Measurements from ENCODE around the gene DMD.
"Not testable (repeated sequence)": the region's sequence is repeated elsewhere in the genome, so short reads cannot be mapped to it uniquely, and the experiment has no call there.

DMD gene

DNA sequence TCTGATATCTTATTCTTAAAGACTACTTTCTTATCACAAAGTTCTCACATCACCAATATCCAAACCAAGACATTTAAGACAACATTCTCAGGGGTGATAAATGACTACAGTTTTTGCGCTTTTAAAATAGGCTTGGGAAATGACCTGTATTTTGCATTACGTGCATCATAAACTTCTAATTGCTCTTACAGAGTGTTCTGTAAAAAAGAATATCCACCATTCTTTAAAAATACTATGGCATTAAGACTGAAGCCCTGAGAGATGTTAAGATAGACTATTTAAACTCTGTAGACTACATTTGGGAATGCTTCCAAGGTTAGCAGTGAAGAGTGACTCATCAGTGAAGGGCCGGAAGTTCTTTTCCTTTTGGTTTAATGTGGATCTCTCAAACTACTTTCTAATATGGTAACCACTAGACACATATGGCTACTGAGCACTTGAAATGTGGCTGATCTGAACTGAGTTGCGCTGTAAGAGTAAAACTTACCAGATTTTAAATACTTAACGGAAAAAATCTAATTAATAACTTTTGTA, 1620.7 kb downstream of the DMD start:
- DNase-seq (ENCODE audit: low read depth in 2 of 2) = peak; percentile 63
- H3K4me3 ChIP-seq (replicated peaks in 1 of 2; ENCODE audit: low read depth in 2 of 2, low read length in 2 of 2) = no peak overlapping the region
- TF ChIP-seq, protein P1, sequence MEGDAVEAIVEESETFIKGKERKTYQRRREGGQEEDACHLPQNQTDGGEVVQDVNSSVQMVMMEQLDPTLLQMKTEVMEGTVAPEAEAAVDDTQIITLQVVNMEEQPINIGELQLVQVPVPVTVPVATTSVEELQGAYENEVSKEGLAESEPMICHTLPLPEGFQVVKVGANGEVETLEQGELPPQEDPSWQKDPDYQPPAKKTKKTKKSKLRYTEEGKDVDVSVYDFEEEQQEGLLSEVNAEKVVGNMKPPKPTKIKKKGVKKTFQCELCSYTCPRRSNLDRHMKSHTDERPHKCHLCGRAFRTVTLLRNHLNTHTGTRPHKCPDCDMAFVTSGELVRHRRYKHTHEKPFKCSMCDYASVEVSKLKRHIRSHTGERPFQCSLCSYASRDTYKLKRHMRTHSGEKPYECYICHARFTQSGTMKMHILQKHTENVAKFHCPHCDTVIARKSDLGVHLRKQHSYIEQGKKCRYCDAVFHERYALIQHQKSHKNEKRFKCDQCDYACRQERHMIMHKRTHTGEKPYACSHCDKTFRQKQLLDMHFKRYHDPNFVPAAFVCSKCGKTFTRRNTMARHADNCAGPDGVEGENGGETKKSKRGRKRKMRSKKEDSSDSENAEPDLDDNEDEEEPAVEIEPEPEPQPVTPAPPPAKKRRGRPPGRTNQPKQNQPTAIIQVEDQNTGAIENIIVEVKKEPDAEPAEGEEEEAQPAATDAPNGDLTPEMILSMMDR (IDR thresholded peaks at IDR 0.05; ENCODE audit: low read depth, low read length) = no peak

DNA sequence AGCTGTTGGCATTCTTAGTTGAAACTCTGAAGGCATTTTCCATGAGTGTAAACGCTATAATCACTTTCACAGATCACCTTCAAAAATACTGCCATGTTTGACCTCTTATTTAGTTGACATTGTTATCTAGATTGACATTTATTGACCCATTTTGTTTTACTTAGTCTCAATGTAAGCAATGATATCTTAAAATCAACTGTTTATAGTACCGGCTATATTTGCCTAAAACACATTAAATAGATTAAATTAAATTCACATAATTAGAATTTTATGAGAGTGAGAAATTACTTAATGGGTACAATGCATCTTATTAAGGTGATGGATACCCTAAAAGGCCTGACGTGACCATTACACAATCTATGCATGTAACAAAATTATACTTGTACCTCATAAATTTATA, 1621.8 kb downstream of the DMD start:
- TF ChIP-seq, protein P1 (IDR thresholded peaks at IDR 0.05; ENCODE audit: low read depth, low read length) = no peak
- H3K4me3 ChIP-seq (replicated peaks in 1 of 2; ENCODE audit: low read depth in 2 of 2, low read length in 2 of 2) = no peak overlapping the region
- DNase-seq (ENCODE audit: low read depth in 2 of 2) = no peak

DNA sequence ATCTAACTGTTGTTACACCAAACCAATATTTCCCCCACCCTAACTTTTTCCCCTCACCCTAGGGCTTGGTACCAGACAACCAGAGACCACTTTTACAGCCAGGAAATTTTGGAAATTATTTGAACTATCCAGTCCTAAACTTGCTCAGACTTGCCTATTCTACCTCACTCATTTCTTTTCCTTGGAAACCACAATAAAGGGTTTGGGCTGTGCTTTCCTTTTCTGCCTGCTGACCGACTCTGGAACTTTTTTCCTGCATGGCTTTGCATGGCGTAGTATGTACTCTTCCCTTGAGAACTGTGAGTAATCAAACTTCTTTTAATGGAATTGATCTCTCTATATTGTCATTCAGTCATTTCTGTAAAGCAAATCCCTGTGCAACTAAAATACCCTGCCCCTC, 1623.0 kb downstream of the DMD start:
- TF ChIP-seq, protein P1 (IDR thresholded peaks at IDR 0.05; ENCODE audit: low read depth, low read length) = no peak
- DNase-seq (ENCODE audit: low read depth in 2 of 2) = no peak
- H3K4me3 ChIP-seq (replicated peaks in 1 of 2; ENCODE audit: low read depth in 2 of 2, low read length in 2 of 2) = no peak overlapping the region

DNA sequence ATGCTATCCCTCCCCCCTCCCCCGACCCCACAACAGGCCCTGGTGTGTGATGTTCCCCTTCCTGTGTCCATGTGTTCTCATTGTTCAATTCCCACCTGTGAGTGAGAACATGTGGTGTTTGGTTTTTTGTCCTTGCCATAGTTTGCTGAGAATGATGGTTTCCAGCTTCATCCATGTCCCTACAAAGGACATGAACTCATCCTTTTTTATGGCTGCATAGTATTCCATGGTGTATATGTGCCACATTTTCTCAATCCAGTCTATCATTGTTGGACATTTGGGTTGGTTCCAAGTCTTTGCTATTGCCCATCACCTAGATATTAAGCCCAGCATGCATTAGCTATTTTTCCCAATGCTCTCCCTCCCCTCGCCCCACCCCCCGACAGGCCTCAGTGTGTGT, 1627.5 kb downstream of the DMD start:
- not testable (repeated sequence) for DNase-seq (ENCODE audit: low read depth in 2 of 2); H3K4me3 ChIP-seq (replicated peaks in 1 of 2; ENCODE audit: low read depth in 2 of 2, low read length in 2 of 2)

DNA sequence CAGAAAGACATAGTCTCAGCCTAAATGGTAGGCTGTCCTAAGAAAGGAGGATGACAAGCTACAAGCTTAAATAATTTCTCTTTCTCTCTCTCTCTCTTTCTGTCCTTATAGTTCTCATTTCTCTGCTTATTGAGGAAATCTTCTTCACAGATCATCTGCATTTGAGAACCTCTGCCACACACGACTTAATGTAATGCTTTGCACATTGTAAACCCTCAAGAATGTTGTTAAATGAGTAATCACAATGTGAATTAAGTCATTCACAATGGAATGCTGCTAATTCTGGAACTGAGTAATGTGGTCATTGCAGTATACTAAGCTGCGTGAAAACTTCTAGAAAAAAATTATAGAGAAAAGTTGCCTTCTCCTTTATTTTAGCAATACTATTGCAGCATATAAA, 1630.6 kb downstream of the DMD start:
- H3K4me3 ChIP-seq (replicated peaks in 1 of 2; ENCODE audit: low read depth in 2 of 2, low read length in 2 of 2) = no peak overlapping the region
- TF ChIP-seq, protein P1 (IDR thresholded peaks at IDR 0.05; ENCODE audit: low read depth, low read length) = no peak
- peak; percentile 53 to 61 for DNase-seq (ENCODE audit: low read depth in 2 of 2)

DNA sequence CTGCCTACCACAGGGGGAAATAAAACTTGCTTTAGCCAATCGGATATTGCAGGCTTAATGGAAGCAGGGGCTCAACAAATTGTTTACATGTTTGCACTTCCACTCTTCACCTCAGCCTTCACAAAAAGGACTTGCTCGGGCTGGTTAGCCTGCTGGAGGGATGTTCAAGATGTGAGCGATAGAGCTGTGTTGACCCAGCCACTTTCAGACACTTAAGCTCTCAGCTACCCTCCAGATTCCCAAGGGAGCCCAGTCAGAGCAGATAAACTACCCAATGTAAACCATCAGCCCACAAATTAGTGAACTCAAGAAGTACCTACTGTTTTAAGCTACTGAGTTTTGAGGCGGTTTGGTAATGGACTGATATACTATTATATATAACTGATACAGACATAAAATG, 1631.1 kb downstream of the DMD start:
- TF ChIP-seq, protein P1 (IDR thresholded peaks at IDR 0.05; ENCODE audit: low read depth, low read length) = no peak
- DNase-seq (ENCODE audit: low read depth in 2 of 2) = peak in 1 of 2 donors; percentile 23
- no peak overlapping the region for H3K4me3 ChIP-seq (replicated peaks in 1 of 2; ENCODE audit: low read depth in 2 of 2, low read length in 2 of 2)

DNA sequence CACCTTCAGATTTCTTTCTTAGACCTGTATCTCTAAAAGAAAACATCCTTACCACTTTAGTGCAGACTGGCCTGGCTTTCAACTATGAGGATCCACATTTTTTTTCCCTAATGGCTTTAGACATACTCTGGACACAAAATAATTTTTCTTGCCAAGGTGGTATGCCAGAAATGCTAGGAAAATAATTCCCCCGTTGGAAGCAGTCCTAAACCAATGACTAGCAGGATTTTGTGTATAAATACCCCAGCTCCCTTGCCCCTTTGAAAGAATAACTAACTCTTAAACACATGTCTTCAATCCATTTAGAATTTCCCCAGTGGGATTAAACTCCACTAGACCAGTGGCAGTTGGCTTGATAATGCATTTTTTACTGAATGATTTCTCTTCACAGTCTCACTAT, 1639.0 kb downstream of the DMD start:
- TF ChIP-seq, protein P1 (IDR thresholded peaks at IDR 0.05; ENCODE audit: low read depth, low read length) = no peak
- H3K4me3 ChIP-seq (replicated peaks in 1 of 2; ENCODE audit: low read depth in 2 of 2, low read length in 2 of 2) = no peak overlapping the region
- no peak for DNase-seq (ENCODE audit: low read depth in 2 of 2)
